ENCODE data around the gene KCTD1.
A peak's percentile ranks its signal among the peaks of the same experiment; 100 is the strongest.

The KCTD1 gene

GRCh38 chr18:26548415-26549262, at the start of gene KCTD1:
KCTD1 (minus strand) TSS chr18:26548553; CDS start chr18:26548536, 17 bp downstream.
- H3K4me3 ChIP-seq (ENCODE audit: low read length), result peak within 1 kb of the TSS; percentile 61
- peak; percentile 46 for DNase-seq (ENCODE audit: low read depth)
- TF ChIP-seq CTCF (conservative IDR thresholded peaks at IDR 0.05; ENCODE audit: low read depth, low read length), result no peak

- no peak for TF ChIP-seq CTCF (conservative IDR thresholded peaks at IDR 0.05; ENCODE audit: low read depth, low read length)
- DNase-seq (ENCODE audit: low read depth), result no peak
- no peak overlapping the region for H3K4me3 ChIP-seq (ENCODE audit: low read length)
Observed at GRCh38 chr18:26593365-26594320, 45.3 kb upstream of the KCTD1 start.

- no peak for TF ChIP-seq CTCF (conservative IDR thresholded peaks at IDR 0.05; ENCODE audit: low read depth, low read length)
- no peak overlapping the region for H3K4me3 ChIP-seq (ENCODE audit: low read length)
- DNase-seq (ENCODE audit: low read depth), result no peak
Observed at GRCh38 chr18:26584745-26585144, 36.4 kb upstream of the KCTD1 start.

GRCh38 chr18:26579941-26580618, 31.7 kb upstream of the KCTD1 start:
- no peak overlapping the region for H3K4me3 ChIP-seq (ENCODE audit: low read length)
- no peak for DNase-seq (ENCODE audit: low read depth)

GRCh38 chr18:26575865-26576217, 27.5 kb upstream of the KCTD1 start:
- H3K4me3 ChIP-seq (ENCODE audit: low read length), result no peak overlapping the region
- TF ChIP-seq CTCF (conservative IDR thresholded peaks at IDR 0.05; ENCODE audit: low read depth, low read length), result no peak
- DNase-seq (ENCODE audit: low read depth), result no peak

More at GRCh38 chr18:26579941-26580618, 31.7 kb upstream of the KCTD1 start:
- no peak for TF ChIP-seq CTCF (conservative IDR thresholded peaks at IDR 0.05; ENCODE audit: low read depth, low read length)

GRCh38 chr18:26574958-26575864, 26.9 kb upstream of the KCTD1 start:
- peak overlapping the region; percentile 47 for H3K4me3 ChIP-seq (ENCODE audit: low read length)
- TF ChIP-seq CTCF (conservative IDR thresholded peaks at IDR 0.05; ENCODE audit: low read depth, low read length), result no peak
- peak; percentile 9 for DNase-seq (ENCODE audit: low read depth)
